Trophoblast cell (in vitro differentiated cells and primary cell): ENCODE data around the gene NSUN7.

Experiments
- DNase-seq, 2 donors: peaks; one replicate each; pipeline ENCODE4 v3.0.0-alpha.2; 2016
- H2AFZ ChIP-seq: 2 replicates; pipeline ENCODE4 v1.6.1; 2013; ENCODE audit warnings: low read length, moderate library complexity, mild to moderate bottlenecking; ENCODE audit not compliant: insufficient read depth, poor library complexity
- H2AK5ac ChIP-seq: 2 replicates; pipeline ENCODE4 v1.6.1; 2013; ENCODE audit warnings: mild to moderate bottlenecking, low read length
- H2BK120ac ChIP-seq: 2 replicates; pipeline ENCODE4 v1.6.1; 2013; ENCODE audit warnings: low read length, mild to moderate bottlenecking, moderate library complexity; ENCODE audit not compliant: insufficient read depth, poor library complexity
- H2BK12ac ChIP-seq: 2 replicates; pipeline ENCODE4 v1.6.1; 2013; ENCODE audit warnings: mild to moderate bottlenecking, low read length, moderate library complexity
- H2BK5ac ChIP-seq: 2 replicates; pipeline ENCODE4 v1.6.1; 2013; ENCODE audit warnings: low read length, low read depth, moderate library complexity, mild to moderate bottlenecking; ENCODE audit not compliant: poor library complexity
- H3K14ac ChIP-seq: 2 replicates; pipeline ENCODE4 v1.6.1; 2013; ENCODE audit warnings: mild to moderate bottlenecking, low read length
- H3K18ac ChIP-seq: 2 replicates; pipeline ENCODE4 v1.6.1; 2013; ENCODE audit warnings: mild to moderate bottlenecking, low read length
- H3K23ac ChIP-seq: 2 replicates; pipeline ENCODE4 v1.6.1; 2013; ENCODE audit warnings: low read length
- H3K27ac ChIP-seq: 2 replicates; pipeline ENCODE4 v1.5.1; 2013; ENCODE audit warnings: low read depth, mild to moderate bottlenecking, inconsistent platforms, low read length, moderate library complexity
- H3K27me3 ChIP-seq: 2 replicates; pipeline ENCODE4 v1.6.1; 2013; ENCODE audit warnings: inconsistent platforms, mild to moderate bottlenecking, low read length, moderate library complexity; ENCODE audit not compliant: insufficient read depth
- H3K36me3 ChIP-seq, 2 experiments: 1 replicate in 1 of 2; 2 replicates in 1 of 2; pipeline ENCODE4 v1.6.1; 2013; ENCODE audit warnings: low read length in 2 of 2, mild to moderate bottlenecking in 2 of 2, moderate library complexity in 1 of 2; ENCODE audit not compliant: insufficient read depth in 2 of 2, control insufficient read depth in 1 of 2
- H3K4ac ChIP-seq: 2 replicates; pipeline ENCODE4 v1.6.1; 2013; ENCODE audit warnings: low read depth, mild to moderate bottlenecking, low read length, moderate library complexity
- H3K4me1 ChIP-seq, 2 experiments: 1 replicate in 1 of 2; 2 replicates in 1 of 2; pipeline ENCODE4 v1.6.1; 2013; ENCODE audit warnings: low read length in 2 of 2, mild to moderate bottlenecking in 2 of 2, moderate library complexity in 1 of 2; ENCODE audit not compliant: insufficient read depth in 2 of 2, control insufficient read depth in 1 of 2
- H3K4me2 ChIP-seq: 2 replicates; pipeline ENCODE4 v1.6.1; 2013; ENCODE audit warnings: inconsistent platforms, mild to moderate bottlenecking, low read length, moderate library complexity
- H3K4me3 ChIP-seq: 2 replicates; pipeline ENCODE4 v1.5.1; 2013; ENCODE audit warnings: mild to moderate bottlenecking, low read depth, low read length, inconsistent platforms
- H3K79me1 ChIP-seq: one replicate; pipeline ENCODE4 v1.6.1; 2013; ENCODE audit warnings: low read length
- H3K79me2 ChIP-seq: 2 replicates; pipeline ENCODE4 v1.6.1; 2013; ENCODE audit warnings: low read length, mild to moderate bottlenecking; ENCODE audit not compliant: control insufficient read depth, insufficient read depth, poor library complexity
- H3K9ac ChIP-seq: 2 replicates; pipeline ENCODE4 v1.6.1; 2013; ENCODE audit warnings: mild to moderate bottlenecking, low read length
- H3K9me3 ChIP-seq: 2 replicates; pipeline ENCODE4 v1.6.1; 2013; ENCODE audit warnings: low read depth, mild to moderate bottlenecking, control low read depth, inconsistent platforms, low read length; ENCODE audit not compliant: insufficient read depth
- H4K12ac ChIP-seq: 2 replicates; pipeline ENCODE4 v1.6.1; 2013; ENCODE audit warnings: low read depth, mild to moderate bottlenecking, low read length, moderate library complexity
- H4K8ac ChIP-seq: 2 replicates; pipeline ENCODE4 v1.6.1; 2013; ENCODE audit warnings: low read depth, mild to moderate bottlenecking, low read length, moderate library complexity
- H4K91ac ChIP-seq: one replicate; pipeline ENCODE4 v1.6.1; 2013; ENCODE audit warnings: low read depth, mild to moderate bottlenecking, low read length, moderate library complexity
- WGBS: extraction: QIAGEN DNeasy Blood & Tissue Kit; methylation state at CpG from one replicate; pipeline ENCODE4 v1.1.7; 2013; ENCODE audit warnings: missing lambda C conversion rate; ENCODE audit not compliant: insufficient read length, insufficient coverage; ENCODE audit errors: extremely low coverage; 5-methylcytosine and 5-hydroxymethylcytosine counted together

NSUN7 gene

GRCh38 chr4:40822420-40823166, 72.8 kb downstream of the NSUN7 start:
- no peak overlapping the region for H4K8ac ChIP-seq
- H2AK5ac ChIP-seq: no peak overlapping the region
- no peak overlapping the region for H2BK120ac ChIP-seq
- H2BK12ac ChIP-seq: no peak overlapping the region
- H3K4me2 ChIP-seq: no peak overlapping the region
- no peak overlapping the region for H3K4ac ChIP-seq
- no peaks in the 10 kb centered on the region for H3K79me2 ChIP-seq
- H4K12ac ChIP-seq: no peak overlapping the region
- DNase-seq: no peak
- no peaks in the 10 kb centered on the region for H3K4me1 ChIP-seq
- H3K9ac ChIP-seq: no peak overlapping the region
- H3K27ac ChIP-seq: no peak overlapping the region
- no peak overlapping the region for H3K18ac ChIP-seq
- H3K4me3 ChIP-seq: no peak overlapping the region
- peaks cover 33 to 54% of the 10 kb centered on the region in 2 experiments for H3K36me3 ChIP-seq
- no peak overlapping the region for H2BK5ac ChIP-seq
- H3K27me3 ChIP-seq: no peaks in the 10 kb centered on the region
- H2AFZ ChIP-seq: no peak overlapping the region
- H3K14ac ChIP-seq: no peak overlapping the region
- no peak overlapping the region for H4K91ac ChIP-seq
- peaks cover 1% of the 10 kb centered on the region for H3K9me3 ChIP-seq
- no peak overlapping the region for H3K23ac ChIP-seq
- no CpG with 5 or more reads among the region's 8 CpGs for WGBS
- H3K79me1 ChIP-seq: no peaks in the 10 kb centered on the region

GRCh38 chr4:40825014-40825838, 75.5 kb downstream of the NSUN7 start:
- Histone ChIP-seq H3K4ac (no peak overlapping the region), H2BK120ac (no peak overlapping the region), H3K4me1 (no peaks in the 10 kb centered on the region), H3K27ac (no peak overlapping the region), H3K4me2 (no peak overlapping the region), H2BK5ac (no peak overlapping the region), H3K9me3 (peaks cover 1% of the 10 kb centered on the region), H3K18ac (no peak overlapping the region), H4K12ac (no peak overlapping the region), H4K91ac (no peak overlapping the region), H3K27me3 (no peaks in the 10 kb centered on the region), H3K23ac (no peak overlapping the region), H2AFZ (no peak overlapping the region), H3K9ac (no peak overlapping the region), H2BK12ac (no peak overlapping the region), H3K79me2 (no peaks in the 10 kb centered on the region), H3K4me3 (no peak overlapping the region), H4K8ac (no peak overlapping the region), H2AK5ac (no peak overlapping the region), H3K36me3 (peaks cover 37 to 66% of the 10 kb centered on the region in 2 experiments), H3K79me1 (no peaks in the 10 kb centered on the region), H3K14ac (no peak overlapping the region)
- no peak for DNase-seq
- WGBS: no CpG with 5 or more reads among the region's 19 CpGs

GRCh38 chr4:40826821-40827220, 77.1 kb downstream of the NSUN7 start:
- no peak overlapping the region for H2AK5ac ChIP-seq
- no peaks in the 10 kb centered on the region for H3K79me2 ChIP-seq
- no peak overlapping the region for H2AFZ ChIP-seq
- no peak overlapping the region for H4K12ac ChIP-seq
- no peaks in the 10 kb centered on the region for H3K4me1 ChIP-seq
- no peak overlapping the region for H2BK120ac ChIP-seq
- no CpG with 5 or more reads among the region's 5 CpGs for WGBS
- no peak overlapping the region for H3K27ac ChIP-seq
- no peak overlapping the region for H3K14ac ChIP-seq
- no peak overlapping the region for H2BK5ac ChIP-seq
- DNase-seq: no peak
- no peaks in the 10 kb centered on the region for H3K27me3 ChIP-seq
- no peak overlapping the region for H2BK12ac ChIP-seq
- H3K36me3 ChIP-seq: peaks cover 36 to 59% of the 10 kb centered on the region in 2 experiments
- H4K91ac ChIP-seq: no peak overlapping the region
- H3K18ac ChIP-seq: no peak overlapping the region
- no peak overlapping the region for H3K9ac ChIP-seq
- H3K9me3 ChIP-seq: peaks cover 1% of the 10 kb centered on the region
- H3K4ac ChIP-seq: no peak overlapping the region
- H3K4me3 ChIP-seq: no peak overlapping the region
- no peaks in the 10 kb centered on the region for H3K79me1 ChIP-seq
- H3K23ac ChIP-seq: no peak overlapping the region
- H3K4me2 ChIP-seq: no peak overlapping the region
- no peak overlapping the region for H4K8ac ChIP-seq

- Histone ChIP-seq H3K9ac (no peak overlapping the region), H2BK12ac (no peak overlapping the region), H3K18ac (no peak overlapping the region), H3K4me3 (no peak overlapping the region), H2BK5ac (no peak overlapping the region), H2BK120ac (no peak overlapping the region), H4K8ac (no peak overlapping the region), H4K91ac (no peak overlapping the region), H2AK5ac (no peak overlapping the region), H3K79me1 (no peaks in the 10 kb centered on the region), H3K4ac (no peak overlapping the region), H2AFZ (no peak overlapping the region), H4K12ac (no peak overlapping the region), H3K36me3 (peaks cover 31 to 57% of the 10 kb centered on the region in 2 experiments), H3K4me2 (no peak overlapping the region), H3K14ac (no peak overlapping the region), H3K27me3 (no peaks in the 10 kb centered on the region), H3K79me2 (no peaks in the 10 kb centered on the region), H3K23ac (no peak overlapping the region), H3K27ac (no peak overlapping the region), H3K4me1 (no peaks in the 10 kb centered on the region), H3K9me3 (peaks cover 1% of the 10 kb centered on the region)
- no peak for DNase-seq
- no CpG with 5 or more reads among the region's 6 CpGs for WGBS
Measured at GRCh38 chr4:40827758-40828157, 78.0 kb downstream of the NSUN7 start.
